Testis (tissue), 2 donors: ENCODE results near the gene SAC3D1.

ENCODE experiments used
- POLR2A ChIP-seq: fragments of 450-650 bp; IDR thresholded peaks from one replicate; pipeline ENCODE4 v1.6.1; 2017; ENCODE audit warnings: antibody characterized with exemption, mild to moderate bottlenecking, moderate library complexity
- TF ChIP-seq, protein P1 (sequence below), 3 experiments: fragments of 450-650 bp in 2 of 3; fragments of 200-600 bp in 1 of 3; sonication (generic) in 1 of 3; IDR thresholded peaks; one replicate each; pipeline ENCODE4 v1.5.1; 2016 to 2019; ENCODE audit warnings: antibody characterized with exemption in 3 of 3, mild to moderate bottlenecking in 2 of 3, moderate library complexity in 1 of 3

DNA sequence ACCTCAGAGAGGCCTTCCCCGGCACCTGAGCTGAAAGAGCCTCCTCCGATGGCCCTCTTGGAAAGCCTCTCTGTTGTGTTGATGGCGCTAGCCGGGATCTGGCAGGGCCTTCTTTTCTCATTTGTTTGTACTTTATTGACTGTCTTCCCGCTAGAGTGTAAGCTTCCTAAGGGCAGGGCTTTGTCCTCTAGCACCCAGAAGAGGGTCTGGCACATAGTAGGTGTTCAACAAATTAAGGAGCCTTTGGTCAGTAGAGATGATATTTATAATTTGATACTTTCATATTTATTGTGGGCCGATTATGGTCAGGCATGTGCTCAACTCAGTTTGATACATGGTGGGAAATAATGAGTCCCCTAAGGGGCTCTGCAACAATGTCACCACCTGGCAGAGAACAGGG lies 23.1 kb upstream of the SAC3D1 start:
- TF ChIP-seq, protein P1, sequence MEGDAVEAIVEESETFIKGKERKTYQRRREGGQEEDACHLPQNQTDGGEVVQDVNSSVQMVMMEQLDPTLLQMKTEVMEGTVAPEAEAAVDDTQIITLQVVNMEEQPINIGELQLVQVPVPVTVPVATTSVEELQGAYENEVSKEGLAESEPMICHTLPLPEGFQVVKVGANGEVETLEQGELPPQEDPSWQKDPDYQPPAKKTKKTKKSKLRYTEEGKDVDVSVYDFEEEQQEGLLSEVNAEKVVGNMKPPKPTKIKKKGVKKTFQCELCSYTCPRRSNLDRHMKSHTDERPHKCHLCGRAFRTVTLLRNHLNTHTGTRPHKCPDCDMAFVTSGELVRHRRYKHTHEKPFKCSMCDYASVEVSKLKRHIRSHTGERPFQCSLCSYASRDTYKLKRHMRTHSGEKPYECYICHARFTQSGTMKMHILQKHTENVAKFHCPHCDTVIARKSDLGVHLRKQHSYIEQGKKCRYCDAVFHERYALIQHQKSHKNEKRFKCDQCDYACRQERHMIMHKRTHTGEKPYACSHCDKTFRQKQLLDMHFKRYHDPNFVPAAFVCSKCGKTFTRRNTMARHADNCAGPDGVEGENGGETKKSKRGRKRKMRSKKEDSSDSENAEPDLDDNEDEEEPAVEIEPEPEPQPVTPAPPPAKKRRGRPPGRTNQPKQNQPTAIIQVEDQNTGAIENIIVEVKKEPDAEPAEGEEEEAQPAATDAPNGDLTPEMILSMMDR (IDR thresholded peaks at IDR 0.05), result no peak
- no peak for TF ChIP-seq POLR2A
